HS-5 (cell line): ENCODE results near the gene POM121C.
"Not testable (repeated sequence)": the region's sequence is repeated elsewhere in the genome, so short reads cannot be mapped to it uniquely, and the experiment has no call there.

ENCODE experiments used
- DNase-seq: peaks from one replicate; pipeline ENCODE4 v3.0.0-alpha.2; 2012; ENCODE audit warnings: low read depth

Gene POM121C

GRCh38 chr7:75393194-75393593 lies 92.9 kb downstream of the POM121C start:
- DNase-seq: not testable (repeated sequence)

GRCh38 chr7:75374519-75375317 lies 111.4 kb downstream of the POM121C start:
- not testable (repeated sequence) for DNase-seq

- DNase-seq: not testable (repeated sequence)
These were observed 112.0 kb downstream of the POM121C start for GRCh38 chr7:75374144-75374518.

- not testable (repeated sequence) for DNase-seq
These were observed 118.8 kb downstream of the POM121C start for GRCh38 chr7:75367313-75367712.
